ENCODE data around the gene OR9Q1. TPM values are rescaled to one million over a fixed set of nuclear protein-coding genes. Genes with fewer than 3 reads are reported as not detected.

OR9Q1 gene
- total and polyA plus RNA-seq, 2 of the 8 experiments (the other 6 are each of a cell fraction or from before 2014, with no cell fraction given), result not detected

GRCh38 chr11:58000699-58001098 is 23.0 kb upstream of the OR9Q1 start:
- H4K5ac ChIP-seq (ENCODE audit: insufficient read length, low read depth, low read length), result no peak overlapping the region
- no peak overlapping the region for H3K23ac ChIP-seq (ENCODE audit: insufficient read length)
- no peak overlapping the region for H3K27ac ChIP-seq (ENCODE audit: low read depth, low read length)
- no peak overlapping the region for H2AFZ ChIP-seq (ENCODE audit: low read length)
- H3K23me2 ChIP-seq (ENCODE audit: low read depth, low read length), result no peaks in the 10 kb centered on the region
- H3K79me2 ChIP-seq (ENCODE audit: control insufficient read depth in 1 of 2, insufficient read depth in 2 of 2, low read length in 2 of 2), result no peaks in the 10 kb centered on the region
- no peak overlapping the region for H3K18ac ChIP-seq (ENCODE audit: extremely low read depth, low read length)
- no peak overlapping the region for H4K91ac ChIP-seq (replicated peaks; ENCODE audit: insufficient read length, low read length)
- H2AK5ac ChIP-seq (ENCODE audit: low read depth, low read length), result no peak overlapping the region
- no peaks in the 10 kb centered on the region for H4K20me1 ChIP-seq (replicated peaks in 1 of 2; ENCODE audit: control insufficient read depth in 1 of 2, insufficient read depth in 2 of 2, low read length in 2 of 2)
- H3K4me3 ChIP-seq (ENCODE audit: extremely low read depth in 1 of 4, insufficient read depth in 2 of 4, low read depth in 3 of 4, low read length in 4 of 4), result no peak overlapping the region
- no peaks in the 10 kb centered on the region for H3K27me3 ChIP-seq (replicated peaks in 1 of 4; ENCODE audit: control insufficient read depth in 3 of 4, extremely low read depth in 1 of 4, insufficient read depth in 3 of 4, low read length in 3 of 4)
- 70% methylated on average over 5 of the region's 5 CpGs; no CpG with 5 or more reads in 1 of the 2 experiments for WGBS, 2 experiments (ENCODE audit: extremely low coverage in 1 of 2, insufficient coverage in 1 of 2, insufficient read length in 1 of 2, insufficient replicate concordance in 2 of 2, low coverage in 1 of 2, low lambda C conversion rate in 2 of 2, missing lambda C conversion rate in 1 of 2)
- H3K36me3 ChIP-seq (ENCODE audit: control insufficient read depth in 2 of 4, insufficient read depth in 4 of 4, low read length in 3 of 4), result no peaks in the 10 kb centered on the region
- H3K14ac ChIP-seq (ENCODE audit: insufficient read length), result no peak overlapping the region
- H2BK5ac ChIP-seq (ENCODE audit: low read depth, low read length), result no peak overlapping the region
- POLR2A ChIA-PET (ENCODE audit: partially characterized antibody), result no interaction called here
- H3K4me1 ChIP-seq (replicated peaks in 1 of 4; ENCODE audit: control insufficient read depth in 3 of 4, insufficient read depth in 4 of 4, low read length in 3 of 4), result no peaks in the 10 kb centered on the region
- H3K9me3 ChIP-seq (ENCODE audit: insufficient read depth in 2 of 2, low read depth in 1 of 2, low read length in 1 of 2), result no peaks in the 10 kb centered on the region
- no peak overlapping the region for H2BK20ac ChIP-seq (ENCODE audit: low read length)
- no peak overlapping the region for H3K4ac ChIP-seq (replicated peaks; ENCODE audit: insufficient read length, low read depth, low read length)
- no peak overlapping the region for H2BK120ac ChIP-seq (replicated peaks; ENCODE audit: low read depth, low read length)
- H2BK15ac ChIP-seq (ENCODE audit: low read length), result no peak overlapping the region
- no peak overlapping the region for H3K4me2 ChIP-seq (ENCODE audit: insufficient read depth in 1 of 2, low read depth in 2 of 2, low read length in 2 of 2)
- FAIRE-seq, result no peak
- no peak overlapping the region for H4K8ac ChIP-seq (ENCODE audit: extremely low read depth, insufficient read depth, low read length)
- no peak overlapping the region for H2BK12ac ChIP-seq (ENCODE audit: low read depth, low read length)
- no peak overlapping the region for H3K9ac ChIP-seq (replicated peaks in 1 of 4; ENCODE audit: extremely low read depth in 1 of 4, low read depth in 3 of 4, low read length in 3 of 4)
- H3K56ac ChIP-seq (replicated peaks; ENCODE audit: insufficient read length, low read depth, low read length), result no peak overlapping the region
- CTCF ChIA-PET (ENCODE audit: partially characterized antibody), result interaction anchor here (1.2 kb wide), 1 partner anchor 193 kb away, joined by 3 read pairs; no protein-coding TSS in a partner anchor
- no peaks in the 10 kb centered on the region for H3K79me1 ChIP-seq (ENCODE audit: low read depth, low read length)
- no peak for DNase-seq (ENCODE audit: low read depth in 1 of 2, low spot score in 2 of 2)
- TF ChIP-seq JUND (IDR thresholded peaks at IDR 0.05; ENCODE audit: low read length), result no peak
- TF ChIP-seq MAFK (IDR thresholded peaks at IDR 0.05; ENCODE audit: low read depth, low read length), result no peak
- TF ChIP-seq ATF3 (IDR thresholded peaks at IDR 0.05; ENCODE audit: insufficient read depth, low read depth, low read length), result no peak
- TF ChIP-seq TCF12 (IDR thresholded peaks at IDR 0.05; ENCODE audit: low read depth, low read length), result no peak
- TF ChIP-seq RBBP5 (IDR thresholded peaks at IDR 0.05; ENCODE audit: borderline replicate concordance, low read depth, low read length), result no peak
- TF ChIP-seq RAD21 (IDR thresholded peaks at IDR 0.05 in 1 of 2, conservative IDR thresholded peaks at IDR 0.05 in 1 of 2; ENCODE audit: low read depth in 2 of 2, low read length in 2 of 2), result no peak
- TF ChIP-seq PHF8 (conservative IDR thresholded peaks at IDR 0.05; ENCODE audit: low read depth, low read length), result no peak
- no peak for TF ChIP-seq CBX5 (IDR thresholded peaks at IDR 0.05; ENCODE audit: low read depth, low read length)
- no peak for TF ChIP-seq SP2 (IDR thresholded peaks at IDR 0.05; ENCODE audit: low read length)
- no peak for TF ChIP-seq POLR2AphosphoS5 (IDR thresholded peaks at IDR 0.05; ENCODE audit: low read depth, low read length)
- TF ChIP-seq KDM1A (IDR thresholded peaks at IDR 0.05; ENCODE audit: borderline replicate concordance, low read length), result no peak
- no peak for TF ChIP-seq SIX5 (IDR thresholded peaks at IDR 0.05; ENCODE audit: low read depth, low read length)
- no peak for TF ChIP-seq SIN3A (conservative IDR thresholded peaks at IDR 0.05 in 1 of 2, IDR thresholded peaks at IDR 0.05 in 1 of 2; ENCODE audit: low read depth in 1 of 2, low read length in 2 of 2)
- TF ChIP-seq FOSL1 (IDR thresholded peaks at IDR 0.05; ENCODE audit: insufficient read depth, low read depth, low read length), result no peak
